Tibial nerve (tissue), 4 donors: Measurements from ENCODE around the gene RHEB.

Experiments used
- EP300 ChIP-seq, 2 donors: sonication (generic); formaldehyde crosslinking; IDR thresholded peaks; one replicate each; pipeline ENCODE4 v1.6.1; 2017; ENCODE audit warnings: antibody characterized with exemption in 2 of 2, mild to moderate bottlenecking in 1 of 2
- POLR2A ChIP-seq, 2 donors: fragments of 450-650 bp; IDR thresholded peaks; one replicate each; pipeline ENCODE4 v1.6.1; 2017; ENCODE audit warnings: antibody characterized with exemption in 2 of 2, mild to moderate bottlenecking in 2 of 2, moderate library complexity in 2 of 2
- TF ChIP-seq, protein P1 (sequence below), 5 experiments: fragments of 200-600 bp in 3 of 5; fragments of 450-650 bp in 2 of 5; sonication (generic) in 3 of 5; IDR thresholded peaks; one replicate each; pipeline ENCODE4 v1.5.1; 2016 to 2019; ENCODE audit warnings: antibody characterized with exemption in 5 of 5, mild to moderate bottlenecking in 3 of 5, moderate library complexity in 2 of 5

DNA sequence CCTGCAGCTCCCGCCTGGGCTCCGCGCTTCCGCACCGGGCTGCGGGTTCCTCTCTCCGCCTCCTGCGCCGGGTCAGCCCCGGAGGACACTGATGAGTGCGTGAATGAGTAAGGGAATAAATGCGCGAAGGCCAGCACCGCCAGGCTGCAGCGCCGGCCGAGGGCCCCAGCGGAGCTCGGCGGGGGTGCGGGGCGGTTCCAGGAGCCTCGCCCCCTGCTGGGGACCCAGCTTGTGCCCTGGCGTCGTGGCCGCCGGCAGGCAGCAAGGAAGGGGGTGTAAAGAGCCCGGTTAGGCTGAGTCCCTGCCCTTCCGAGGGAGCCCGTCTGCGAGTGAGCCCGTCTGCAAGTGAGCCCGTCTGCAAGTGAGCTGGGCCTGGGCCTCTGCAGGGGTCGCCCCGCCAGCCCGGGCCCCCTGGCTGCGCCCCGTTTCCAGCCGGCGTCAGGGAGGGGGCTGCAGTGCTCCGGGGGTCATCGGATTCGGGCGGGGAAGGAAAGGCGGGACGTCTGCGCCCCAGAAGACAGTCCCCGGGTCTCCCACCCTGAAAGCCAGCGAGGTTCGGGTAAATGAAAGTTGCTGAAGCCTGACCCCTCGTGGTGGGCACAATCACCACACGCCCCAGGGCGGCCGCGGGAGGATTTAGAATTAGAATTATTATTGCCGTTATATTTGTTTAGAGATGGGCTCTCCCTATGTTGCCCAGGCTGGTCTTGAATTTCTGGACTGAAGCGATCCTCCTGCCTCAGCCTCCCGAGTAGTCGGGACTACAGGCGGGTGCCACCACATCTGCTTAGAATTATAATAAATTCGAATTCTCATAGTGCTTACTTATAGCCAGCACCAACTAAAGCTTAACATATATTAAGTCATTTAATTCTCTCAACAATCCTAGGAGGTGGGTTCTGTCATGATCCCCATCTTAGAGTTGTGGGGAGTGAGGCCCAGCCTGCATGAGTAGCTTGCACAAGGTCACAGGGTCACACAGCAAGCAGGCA lies 71.1 kb downstream of the RHEB start:
- TF ChIP-seq, protein P1, sequence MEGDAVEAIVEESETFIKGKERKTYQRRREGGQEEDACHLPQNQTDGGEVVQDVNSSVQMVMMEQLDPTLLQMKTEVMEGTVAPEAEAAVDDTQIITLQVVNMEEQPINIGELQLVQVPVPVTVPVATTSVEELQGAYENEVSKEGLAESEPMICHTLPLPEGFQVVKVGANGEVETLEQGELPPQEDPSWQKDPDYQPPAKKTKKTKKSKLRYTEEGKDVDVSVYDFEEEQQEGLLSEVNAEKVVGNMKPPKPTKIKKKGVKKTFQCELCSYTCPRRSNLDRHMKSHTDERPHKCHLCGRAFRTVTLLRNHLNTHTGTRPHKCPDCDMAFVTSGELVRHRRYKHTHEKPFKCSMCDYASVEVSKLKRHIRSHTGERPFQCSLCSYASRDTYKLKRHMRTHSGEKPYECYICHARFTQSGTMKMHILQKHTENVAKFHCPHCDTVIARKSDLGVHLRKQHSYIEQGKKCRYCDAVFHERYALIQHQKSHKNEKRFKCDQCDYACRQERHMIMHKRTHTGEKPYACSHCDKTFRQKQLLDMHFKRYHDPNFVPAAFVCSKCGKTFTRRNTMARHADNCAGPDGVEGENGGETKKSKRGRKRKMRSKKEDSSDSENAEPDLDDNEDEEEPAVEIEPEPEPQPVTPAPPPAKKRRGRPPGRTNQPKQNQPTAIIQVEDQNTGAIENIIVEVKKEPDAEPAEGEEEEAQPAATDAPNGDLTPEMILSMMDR (IDR thresholded peaks at IDR 0.05): peak; percentile 81 to 94 (median 89)
- TF ChIP-seq POLR2A (IDR thresholded peaks at IDR 0.05) (peak in 1 of 2 donors; percentile 15), EP300 (IDR thresholded peaks at IDR 0.05) (peak in 1 of 2 donors; percentile 46)
